A549 treated with DMSO at 1 μM for 4 hours (cell line): ENCODE results near the gene CD207. TPM values are rescaled to one million over a fixed set of nuclear protein-coding genes. Genes with fewer than 3 reads are reported as not detected.

Source experiments
- total RNA-seq: library from RNA; stranded (reverse); fragments of 200-300 nt; extraction: Qiagen RNA extraction; gene quantifications from 5 replicates; pipeline ENCODE4 v1.2.3, GENCODE V29; 2022; ENCODE audit warnings: low read depth

The CD207 gene
- not detected in 5 replicates for total RNA-seq

GRCh38 chr2:70835643-70836042, at the start of gene CD207:
Gene CD207 (minus strand): TSS chr2:70835816. CDS start chr2:70835776, 40 bp downstream.

GRCh38 chr2:70820499-70820898, 15.1 kb downstream of the CD207 start, which contains the start of gene CLEC4F:
Gene CLEC4F (minus strand): TSS chr2:70820599. CDS start chr2:70820523, 76 bp downstream.

GRCh38 chr2:70790136-70790828, 45.3 kb downstream of the CD207 start, which contains the start of gene FIGLA:
Gene FIGLA (minus strand): TSS chr2:70790643. CDS start chr2:70790638, 5 bp downstream.

Other genes with a start within 250 kb of the CD207 start
- 23.1 to 29.2 TPM (median 25.3 TPM) in 5 replicates for gene ADD2, start 67.6 kb downstream of the CD207 start, total RNA-seq
- gene FIGLA, start 45.2 kb downstream of the CD207 start, total RNA-seq: not detected in 5 replicates
- not detected in 5 replicates for gene CLEC4F, start 15.2 kb downstream of the CD207 start, total RNA-seq
- gene VAX2, start 64.8 kb upstream of the CD207 start, total RNA-seq: 3.1 to 5.6 TPM (median 4.6 TPM) in 5 replicates
- 1.6 to 3.8 TPM (median 1.8 TPM) in 5 replicates for gene ATP6V1B1, start 100.1 kb upstream of the CD207 start, total RNA-seq
- gene ANKRD53, start 142.8 kb upstream of the CD207 start, total RNA-seq: 0.06 to 0.34 TPM (median 0.07 TPM) in 3 of 5 replicates, not detected in the others
- 82.7 to 91.3 TPM (median 87.3 TPM) in 5 replicates for gene TEX261, start 159.1 kb upstream of the CD207 start, total RNA-seq
- gene NAGK, start 232.8 kb upstream of the CD207 start, total RNA-seq: 55.8 to 87.6 TPM (median 78.4 TPM) in 5 replicates